ENCODE measurements around the gene PPIF. TPM values are rescaled to one million over a fixed set of nuclear protein-coding genes. Genes with fewer than 3 reads are reported as not detected.

PPIF gene
- total RNA-seq, 1 donor, result 39.1 TPM

GRCh38 chr10:79372871-79373270, 25.6 kb downstream of the PPIF start:
- no peak overlapping the region for H3K4me2 ChIP-seq (ENCODE audit: insufficient read depth, low read length)
- H3K79me2 ChIP-seq (ENCODE audit: insufficient read depth, low read length), result no peaks in the 10 kb centered on the region
- no peak overlapping the region for H2AFZ ChIP-seq (ENCODE audit: low read length)
- H3K4me1 ChIP-seq (ENCODE audit: insufficient read depth, low read length), result peaks cover 34% of the 10 kb centered on the region
- DNase-seq (ENCODE audit: insufficient read length, low spot score, missing footprints), result no peak
- peak overlapping the region; percentile 63 for H3K27ac ChIP-seq (ENCODE audit: low read depth, low read length)
- no peak for TF ChIP-seq CTCF (IDR thresholded peaks at IDR 0.05; ENCODE audit: extremely low read depth, low read depth, low read length)
- no peaks in the 10 kb centered on the region for H3K36me3 ChIP-seq (ENCODE audit: insufficient read depth, low read length)
- H3K9me3 ChIP-seq (ENCODE audit: low read depth, low read length), result no peaks in the 10 kb centered on the region
- H3K4me3 ChIP-seq (ENCODE audit: insufficient read depth, low read length), result no peak overlapping the region
- no peaks in the 10 kb centered on the region for H4K20me1 ChIP-seq (ENCODE audit: insufficient read depth, low read length)
- H3K27me3 ChIP-seq (ENCODE audit: insufficient read depth, low read length), result no peaks in the 10 kb centered on the region

GRCh38 chr10:79374312-79375191, 27.3 kb downstream of the PPIF start:
- Histone ChIP-seq H2AFZ (ENCODE audit: low read length) (peak overlapping the region; percentile 23), H3K4me1 (ENCODE audit: insufficient read depth, low read length) (peaks cover 29% of the 10 kb centered on the region), H3K27me3 (ENCODE audit: insufficient read depth, low read length) (no peaks in the 10 kb centered on the region), H4K20me1 (ENCODE audit: insufficient read depth, low read length) (no peaks in the 10 kb centered on the region), H3K27ac (ENCODE audit: low read depth, low read length) (peak overlapping the region; percentile 63), H3K4me2 (ENCODE audit: insufficient read depth, low read length) (no peak overlapping the region), H3K4me3 (ENCODE audit: insufficient read depth, low read length) (no peak overlapping the region), H3K9me3 (ENCODE audit: low read depth, low read length) (no peaks in the 10 kb centered on the region), H3K36me3 (ENCODE audit: insufficient read depth, low read length) (no peaks in the 10 kb centered on the region), H3K79me2 (ENCODE audit: insufficient read depth, low read length) (no peaks in the 10 kb centered on the region)
- peak; percentile 93 for DNase-seq (ENCODE audit: insufficient read length, low spot score, missing footprints)
- TF ChIP-seq CTCF (IDR thresholded peaks at IDR 0.05; ENCODE audit: extremely low read depth, low read depth, low read length), result peak; percentile 94

- Histone ChIP-seq H3K36me3 (ENCODE audit: insufficient read depth, low read length) (no peaks in the 10 kb centered on the region), H3K27ac (ENCODE audit: low read depth, low read length) (no peak overlapping the region), H3K4me2 (ENCODE audit: insufficient read depth, low read length) (no peak overlapping the region), H3K4me3 (ENCODE audit: insufficient read depth, low read length) (no peak overlapping the region), H3K27me3 (ENCODE audit: insufficient read depth, low read length) (no peaks in the 10 kb centered on the region), H3K9me3 (ENCODE audit: low read depth, low read length) (no peaks in the 10 kb centered on the region), H3K4me1 (ENCODE audit: insufficient read depth, low read length) (peaks cover 38% of the 10 kb centered on the region), H4K20me1 (ENCODE audit: insufficient read depth, low read length) (no peaks in the 10 kb centered on the region), H2AFZ (ENCODE audit: low read length) (peak overlapping the region; percentile 29), H3K79me2 (ENCODE audit: insufficient read depth, low read length) (no peaks in the 10 kb centered on the region)
- no peak for TF ChIP-seq CTCF (IDR thresholded peaks at IDR 0.05; ENCODE audit: extremely low read depth, low read depth, low read length)
- peak; percentile 89 for DNase-seq (ENCODE audit: insufficient read length, low spot score, missing footprints)
Measured at GRCh38 chr10:79375321-79376077, 28.2 kb downstream of the PPIF start.

Data from osteoblast (primary cell).